ENCODE measurements around the gene CD34. TPM values are rescaled to one million over a fixed set of nuclear protein-coding genes. Genes with fewer than 3 reads are reported as not detected.
"Not testable (repeated sequence)": the region's sequence is repeated elsewhere in the genome, so short reads cannot be mapped to it uniquely, and the experiment has no call there.

Gene CD34
- total RNA-seq, 1 experiment from 2014 or later = not detected

DNA sequence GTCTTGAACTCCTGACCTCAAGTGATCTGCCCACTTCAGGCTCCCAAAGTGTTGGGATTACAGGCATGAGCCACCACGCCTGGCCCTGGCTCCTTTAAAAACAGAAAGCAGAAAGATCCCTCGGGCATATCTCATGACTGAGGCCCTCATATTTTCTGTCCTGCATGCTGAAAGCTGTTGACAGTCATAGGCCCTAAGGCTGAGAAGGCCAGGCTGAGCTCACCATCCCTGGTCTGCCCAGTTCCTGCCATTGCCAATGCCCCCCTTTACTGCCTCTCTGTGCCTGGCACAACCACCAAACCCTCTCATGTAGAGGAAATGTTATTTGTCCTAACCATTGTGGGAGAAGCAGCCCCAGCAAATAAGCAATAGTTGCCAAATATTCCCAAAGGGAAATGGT, 12.7 kb downstream of the CD34 start:
- DNase-seq (ENCODE audit: low spot score) = no peak

DNA sequence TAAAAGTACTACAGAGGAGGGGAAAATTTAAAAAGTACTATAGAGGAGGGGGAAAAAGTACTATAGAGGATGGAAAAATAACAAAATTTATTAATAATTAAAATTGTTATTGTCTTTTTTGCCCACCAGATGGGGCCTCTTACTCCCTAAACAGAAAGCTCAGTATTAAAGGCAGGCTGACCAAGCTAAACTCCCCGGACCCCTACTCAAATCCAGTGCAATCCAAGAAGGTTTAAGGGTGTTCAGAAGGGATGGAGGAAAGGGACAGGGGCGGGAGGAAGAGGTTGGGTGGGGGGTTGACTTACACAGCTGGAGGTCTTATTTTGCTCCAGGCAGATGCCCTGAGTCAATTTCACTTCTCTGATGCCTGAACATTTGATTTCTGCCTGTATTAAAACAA, 13.7 kb downstream of the CD34 start:
- no peak for DNase-seq (ENCODE audit: low spot score)

DNA sequence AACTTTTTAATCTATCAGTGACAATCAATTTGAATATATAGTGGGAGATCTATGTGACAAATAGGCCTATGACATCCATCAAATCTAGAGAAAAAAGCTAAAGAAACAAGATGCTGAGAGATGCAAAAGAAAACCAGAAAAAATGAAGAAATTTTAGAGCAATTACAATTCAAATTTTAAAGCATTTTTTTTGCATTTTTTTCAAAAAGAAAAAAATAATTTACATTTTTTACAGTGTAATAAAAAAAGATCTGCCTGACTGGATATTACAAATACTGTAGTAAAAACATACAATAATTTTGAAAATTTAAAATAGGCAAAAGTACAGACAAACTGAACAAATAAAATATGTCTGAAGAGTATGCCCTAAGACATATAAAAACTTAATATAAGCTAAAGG, 14.4 kb downstream of the CD34 start:
- no peak for DNase-seq (ENCODE audit: low spot score)

DNA sequence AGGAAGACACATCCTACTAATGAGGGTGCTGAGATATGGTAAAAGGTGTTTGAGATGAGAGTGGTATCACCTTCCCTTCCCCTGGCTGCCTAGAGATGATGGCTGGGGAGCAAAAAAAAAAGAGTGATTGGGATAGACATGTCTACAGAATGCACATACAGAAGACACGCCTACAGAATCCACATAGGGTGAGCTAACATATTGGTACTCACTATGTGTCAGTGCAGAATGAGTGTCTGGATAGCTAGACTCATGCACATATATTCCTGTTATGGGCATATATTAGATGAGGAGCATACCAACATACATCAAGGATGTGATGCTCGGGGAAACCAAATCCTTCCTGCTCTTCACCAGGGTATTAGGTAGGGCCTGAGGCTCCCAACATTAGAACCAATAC, 16.2 kb downstream of the CD34 start:
- no peak for DNase-seq (ENCODE audit: low spot score)

DNA sequence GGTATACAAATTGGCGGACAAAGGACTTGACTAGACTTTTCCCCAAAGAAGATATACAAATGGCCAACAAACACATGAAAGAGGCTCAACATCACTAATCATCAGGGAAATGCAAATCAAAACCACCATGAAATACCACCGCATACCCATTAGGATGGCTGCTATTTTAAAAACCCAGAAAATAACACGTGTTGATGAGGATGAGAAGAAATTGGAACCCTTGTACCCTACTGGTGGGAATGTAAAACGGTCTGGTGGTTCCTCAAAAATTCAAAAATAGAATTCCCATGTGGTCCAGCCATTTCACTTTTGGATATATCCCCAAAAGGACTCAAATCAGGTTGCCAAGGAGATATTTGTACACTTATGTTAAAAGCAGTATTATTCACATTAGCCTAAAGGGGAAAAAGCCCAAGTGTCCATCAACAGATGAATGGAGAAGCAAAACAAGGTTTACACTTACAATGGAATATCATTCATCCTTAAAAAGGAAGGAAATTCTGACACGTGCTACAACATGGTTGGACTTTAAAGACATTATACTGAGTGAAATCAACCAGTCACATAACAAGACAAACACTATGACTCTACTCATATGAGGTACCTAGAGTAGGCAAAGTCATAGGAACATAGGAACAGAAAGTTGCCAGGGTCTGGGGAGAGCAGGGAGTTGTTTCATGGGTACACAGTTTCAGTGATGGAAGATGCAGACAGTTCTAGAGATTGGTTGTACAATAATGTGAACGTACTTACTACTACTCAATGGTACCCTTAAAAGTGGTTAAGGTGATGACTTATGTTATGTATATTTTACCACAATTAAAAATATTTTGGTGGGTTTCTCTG, 17.0 kb downstream of the CD34 start:
- DNase-seq (ENCODE audit: low spot score) = no peak

DNA sequence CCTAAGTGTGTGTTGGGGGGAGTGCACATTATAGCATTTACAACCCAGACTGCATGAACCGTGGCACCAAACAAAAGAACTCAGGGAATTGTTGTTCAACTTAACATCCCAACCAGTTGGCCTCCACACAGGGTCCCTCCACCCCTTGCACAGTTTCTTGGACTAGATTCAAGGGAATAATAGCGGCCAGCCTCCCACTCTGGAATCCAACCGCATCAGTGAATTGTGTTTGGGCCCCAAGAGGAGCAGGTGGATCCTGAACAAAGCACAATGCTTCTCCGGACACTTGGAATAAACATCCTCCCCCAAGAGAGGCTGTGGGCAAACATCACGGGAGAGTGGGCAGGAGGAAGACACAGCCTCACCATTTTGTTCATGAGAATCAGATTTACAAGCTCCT, 18.2 kb downstream of the CD34 start:
- DNase-seq (ENCODE audit: low spot score) = no peak

DNA sequence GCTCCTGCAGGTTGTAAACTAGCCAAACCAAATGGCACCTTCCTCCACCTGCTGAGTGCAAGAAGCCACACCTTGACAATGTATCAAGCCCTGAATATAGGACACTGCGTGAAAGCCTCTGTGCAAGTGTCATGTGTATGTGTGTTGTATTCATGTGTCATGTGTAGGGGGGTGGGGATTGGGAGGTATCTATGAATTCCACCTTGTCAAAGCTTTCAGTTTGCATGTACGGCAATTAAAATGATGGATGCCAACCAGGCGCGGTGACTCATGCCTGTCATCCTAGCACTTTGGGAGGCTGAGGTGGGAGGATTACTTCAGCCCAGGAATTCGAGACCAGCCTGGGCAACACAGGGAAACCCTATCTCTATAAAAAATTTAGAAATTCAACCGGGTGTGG, 19.8 kb downstream of the CD34 start:
- DNase-seq (ENCODE audit: low spot score) = no peak

DNA sequence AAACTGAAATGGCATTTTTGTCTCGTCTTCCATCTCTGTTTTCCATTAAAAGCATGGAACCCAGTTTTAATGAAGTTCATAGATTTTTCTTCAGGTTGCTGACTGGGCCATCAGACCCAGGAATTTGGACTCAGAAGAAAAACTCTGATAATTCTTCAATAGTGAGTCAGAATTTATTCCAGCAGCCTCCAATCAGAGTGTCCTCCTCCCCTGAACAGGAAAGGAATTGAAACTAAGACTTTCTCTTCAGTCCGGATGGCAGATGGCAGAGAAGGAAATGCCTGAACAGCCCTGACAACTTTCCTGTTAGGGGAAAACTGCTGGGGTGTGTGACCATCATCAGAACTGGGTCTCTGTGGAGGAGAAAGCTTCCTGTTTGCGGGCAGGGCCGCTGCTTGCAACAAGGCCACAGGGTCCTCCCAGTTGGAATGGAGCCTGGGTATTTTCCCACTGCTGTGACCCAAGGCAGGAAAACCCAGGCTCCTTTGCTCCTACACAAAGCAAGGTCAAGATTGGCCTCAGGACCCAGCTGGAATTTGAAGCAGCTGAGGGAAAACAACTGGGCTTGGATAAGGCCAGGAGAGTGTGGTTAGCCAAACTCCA, 20.7 kb downstream of the CD34 start:
- DNase-seq (ENCODE audit: low spot score) = no peak

DNA sequence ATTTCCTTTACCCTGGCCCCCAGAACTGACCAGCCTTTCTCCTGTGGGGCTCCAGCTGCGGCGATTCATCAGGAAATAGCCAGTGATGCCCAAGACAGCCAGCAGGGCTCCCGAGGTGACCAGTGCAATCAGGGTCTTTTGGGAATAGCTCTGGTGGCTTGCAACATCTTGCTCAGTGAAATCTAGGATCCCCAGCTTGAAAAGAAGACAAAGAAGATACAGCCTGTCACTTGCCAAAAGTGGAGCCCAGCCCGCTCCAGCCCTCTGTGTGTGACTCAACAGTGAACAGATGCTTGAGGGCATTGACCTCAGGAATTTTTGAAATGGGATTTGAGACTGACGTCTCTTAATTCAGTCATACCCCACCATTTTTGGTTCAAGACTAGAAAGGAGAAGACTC, 22.3 kb downstream of the CD34 start:
- no peak for DNase-seq (ENCODE audit: low spot score)

DNA sequence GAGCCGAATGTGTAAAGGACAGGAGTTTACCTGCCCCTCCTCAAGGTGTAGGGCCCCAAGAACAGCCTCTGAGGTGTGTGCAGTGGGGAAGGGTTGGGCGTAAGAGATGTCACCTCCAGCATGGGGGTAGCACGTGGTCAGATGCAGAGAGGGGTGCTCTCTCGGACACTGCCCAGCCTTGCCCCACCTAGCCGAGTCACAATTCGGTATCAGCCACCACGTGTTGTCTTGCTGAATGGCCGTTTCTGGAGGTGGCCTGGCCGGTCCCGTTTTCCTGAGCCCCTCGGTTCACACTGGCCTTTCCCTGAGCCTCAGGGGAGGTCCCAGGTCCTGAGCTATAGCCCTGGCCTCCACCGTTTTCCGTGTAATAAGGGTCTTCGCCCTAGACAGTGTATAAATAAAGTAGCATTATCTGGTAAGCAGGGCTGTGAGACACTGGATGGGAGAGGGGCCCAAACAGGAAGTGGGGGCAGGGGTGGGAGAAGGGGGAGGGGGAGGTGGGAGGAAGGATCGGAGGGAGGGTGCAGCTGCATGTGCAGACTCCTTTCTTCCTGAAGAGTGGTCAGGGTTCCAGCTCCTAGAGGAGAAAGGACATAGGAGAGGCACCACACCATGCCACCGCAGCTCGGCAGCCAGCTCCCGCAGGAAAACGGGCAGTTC, 23.3 kb downstream of the CD34 start:
- no peak for DNase-seq (ENCODE audit: low spot score)

DNA sequence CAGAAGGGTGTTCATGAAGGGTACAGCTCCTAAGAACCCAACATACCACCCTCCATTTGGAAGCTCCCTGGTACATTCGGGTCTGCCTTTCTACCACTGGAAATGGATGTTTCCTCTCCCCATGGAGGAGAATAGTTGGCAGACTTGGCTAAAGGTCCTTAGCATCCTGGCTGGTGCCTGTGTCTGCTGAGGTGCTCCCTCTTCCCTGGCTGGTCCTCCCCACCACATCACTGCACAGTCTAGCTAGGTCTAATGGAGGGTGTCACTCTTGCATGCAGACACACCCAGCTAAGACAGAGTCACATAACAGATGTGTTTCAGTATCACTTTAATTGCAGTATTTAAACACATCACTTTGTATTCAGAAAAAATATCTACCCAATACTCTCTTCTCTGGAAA, 24.7 kb downstream of the CD34 start:
- no peak for DNase-seq (ENCODE audit: low spot score)

DNA sequence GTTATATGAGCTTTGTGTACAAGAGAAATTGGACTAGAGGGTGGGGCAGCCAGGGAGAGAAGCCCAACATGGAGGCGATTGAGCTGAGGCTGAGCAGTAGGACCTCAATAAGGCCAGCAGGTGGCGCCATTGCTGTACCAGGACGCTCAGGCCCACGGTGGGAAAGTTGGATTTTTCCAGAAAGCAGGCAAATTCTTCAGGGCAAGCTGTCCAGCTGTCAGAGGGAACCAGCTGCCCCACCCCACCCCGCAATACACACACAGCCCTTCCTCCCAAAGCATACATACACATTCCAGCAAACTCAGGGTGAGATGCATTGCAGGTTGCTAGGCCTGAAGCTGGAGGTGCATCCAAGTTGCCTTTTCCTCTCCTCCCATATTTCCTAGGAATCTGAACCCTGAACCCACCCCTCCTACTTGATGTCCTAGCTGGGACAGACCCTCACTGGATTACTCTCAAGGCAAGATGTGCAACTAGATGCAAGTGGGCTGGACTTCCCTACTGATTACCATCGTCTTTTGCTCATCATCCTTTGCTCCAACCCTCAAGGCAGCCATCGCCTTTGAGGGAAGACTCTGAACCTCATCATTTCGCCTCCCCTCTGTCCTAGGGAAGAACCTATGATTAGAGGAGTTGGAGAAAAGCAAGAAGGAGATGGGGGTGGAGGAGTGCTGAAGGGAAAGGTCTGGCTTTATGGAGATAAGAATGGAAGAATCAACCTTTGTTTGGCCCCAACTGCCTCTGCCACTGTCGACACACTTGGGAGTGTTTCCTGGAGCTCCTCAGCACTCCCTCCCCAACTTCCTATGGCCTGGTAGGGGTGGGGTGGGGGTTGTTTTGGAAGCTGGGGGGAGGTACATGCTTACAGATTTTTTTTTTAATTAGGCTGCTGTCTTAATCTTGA, 25.5 kb downstream of the CD34 start:
- DNase-seq (ENCODE audit: low spot score) = peak; percentile 86

DNA sequence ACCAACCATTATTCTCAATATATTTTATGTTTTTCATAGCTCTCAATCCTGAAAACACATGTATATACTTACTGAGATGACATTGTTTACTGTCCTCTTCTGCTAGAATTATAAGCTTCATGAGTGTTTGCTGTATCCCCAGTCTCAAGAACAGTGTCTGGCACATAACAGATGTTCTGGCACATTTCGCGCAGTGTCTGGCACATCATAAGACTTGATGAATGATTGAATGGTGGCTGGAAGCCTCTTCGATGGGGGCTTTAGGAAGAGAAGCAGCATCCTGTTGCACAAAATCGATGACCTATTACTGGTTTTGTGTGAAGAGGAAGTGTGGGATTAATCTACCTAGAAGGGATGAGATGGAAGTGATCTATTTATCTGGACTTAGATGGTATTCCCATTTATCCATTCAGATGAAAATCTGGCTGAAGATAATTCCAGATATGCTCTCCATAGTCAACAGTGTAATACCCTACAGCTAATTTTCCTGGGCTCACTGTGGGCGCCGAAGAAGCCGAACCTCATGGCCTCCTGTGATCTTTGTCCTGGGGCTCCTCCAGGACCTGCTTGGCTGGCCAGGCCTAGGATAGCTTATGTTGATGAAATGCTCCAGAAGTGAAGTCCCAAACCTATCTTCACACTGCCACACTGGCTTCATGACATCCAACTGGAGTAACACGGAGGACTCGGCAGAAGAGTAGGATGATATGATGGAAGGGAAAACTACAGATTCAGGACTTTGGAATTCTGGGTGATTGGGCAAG, 26.5 kb downstream of the CD34 start:
- DNase-seq (ENCODE audit: low spot score) = no peak

DNA sequence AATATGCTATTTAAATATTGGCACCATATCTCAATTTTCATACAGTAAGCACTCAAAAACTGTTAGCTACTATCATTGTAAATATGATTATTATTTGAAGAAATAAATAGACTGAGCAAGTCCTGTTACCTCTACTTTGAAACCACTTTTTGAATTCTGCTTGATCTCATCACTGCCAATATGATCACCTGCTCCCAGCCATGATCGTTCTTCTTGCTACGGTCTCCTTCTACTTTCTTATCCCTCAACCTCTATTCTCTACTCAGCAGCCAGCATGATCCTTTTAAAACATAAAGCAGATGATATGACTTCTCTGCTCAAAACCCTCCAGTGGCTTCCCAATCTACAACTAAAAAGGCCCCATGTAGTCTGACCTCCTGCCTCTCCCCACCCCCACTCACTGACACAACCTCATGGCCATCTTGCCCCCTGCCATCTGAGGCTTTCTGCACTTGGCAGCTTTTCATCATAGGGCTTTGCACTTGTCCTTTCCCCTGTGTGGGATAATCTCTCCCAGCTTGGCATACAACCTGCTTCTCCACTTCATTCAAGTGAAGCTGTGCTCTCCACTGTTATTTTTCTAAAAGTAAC, 27.2 kb downstream of the CD34 start:
- DNase-seq (ENCODE audit: low spot score) = no peak

DNA sequence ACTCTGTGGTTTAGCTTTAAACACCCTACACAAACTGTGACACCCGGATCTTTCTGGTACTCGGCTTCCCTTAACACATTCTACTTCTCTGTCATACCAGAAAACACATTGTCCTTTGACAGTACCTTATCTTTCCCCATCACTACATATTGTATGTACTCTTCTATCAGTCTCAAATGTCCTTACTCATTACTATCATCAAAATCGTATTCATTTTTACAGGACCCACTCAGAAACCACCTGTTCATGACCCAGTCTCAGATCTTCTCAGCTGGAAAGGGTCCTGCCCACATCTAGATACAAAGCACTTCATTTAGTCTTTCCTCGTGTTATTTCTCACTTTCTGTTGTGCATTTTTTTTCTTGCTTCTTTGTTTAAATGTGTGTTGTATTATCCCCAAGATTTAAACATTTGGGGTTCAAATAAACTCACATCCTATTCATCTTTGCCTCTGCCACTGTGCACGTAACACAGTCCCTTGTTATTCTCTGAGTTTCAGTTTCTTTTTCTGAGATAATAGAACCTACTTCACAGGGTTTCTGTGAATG, 27.7 kb downstream of the CD34 start:
- no peak for DNase-seq (ENCODE audit: low spot score)

DNA sequence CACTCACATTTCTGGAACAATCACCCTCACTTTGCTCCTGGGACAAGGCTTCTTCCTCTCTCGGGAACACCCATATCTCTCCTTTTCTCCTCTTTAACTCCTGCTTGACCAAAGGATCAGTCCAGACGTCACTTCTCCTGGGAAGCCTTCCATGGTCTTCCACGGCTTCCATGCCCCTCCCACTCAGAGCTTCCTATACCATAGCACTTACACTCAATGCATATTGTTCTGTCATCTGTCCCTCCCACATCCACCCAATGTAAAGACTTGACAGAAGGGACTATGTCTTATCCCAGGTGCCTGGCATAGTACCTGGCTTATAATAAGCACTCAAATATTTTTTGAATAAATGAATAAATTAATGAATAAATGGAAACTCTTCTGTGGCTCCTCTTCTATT, 28.2 kb downstream of the CD34 start:
- no peak for DNase-seq (ENCODE audit: low spot score)

DNA sequence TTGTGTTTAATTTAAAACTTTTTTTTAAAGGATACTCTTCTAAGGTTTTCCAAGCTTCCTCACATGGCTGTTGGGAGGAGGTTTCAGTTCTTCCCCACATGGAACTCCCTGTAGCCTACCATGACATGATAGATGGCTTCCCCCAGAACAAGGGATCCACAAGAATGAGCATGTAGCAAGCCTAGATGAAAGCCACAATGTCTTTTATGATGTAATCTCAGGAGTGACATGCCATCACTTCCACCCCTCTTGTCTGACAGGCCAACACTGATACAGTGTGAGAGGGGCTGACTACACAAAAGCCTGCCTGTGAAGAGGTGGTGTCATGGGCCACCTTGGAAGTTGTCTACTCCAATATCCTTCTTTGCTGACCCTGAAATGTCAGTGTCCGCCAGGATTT, 32.0 kb downstream of the CD34 start:
- DNase-seq (ENCODE audit: low spot score) = no peak

DNA sequence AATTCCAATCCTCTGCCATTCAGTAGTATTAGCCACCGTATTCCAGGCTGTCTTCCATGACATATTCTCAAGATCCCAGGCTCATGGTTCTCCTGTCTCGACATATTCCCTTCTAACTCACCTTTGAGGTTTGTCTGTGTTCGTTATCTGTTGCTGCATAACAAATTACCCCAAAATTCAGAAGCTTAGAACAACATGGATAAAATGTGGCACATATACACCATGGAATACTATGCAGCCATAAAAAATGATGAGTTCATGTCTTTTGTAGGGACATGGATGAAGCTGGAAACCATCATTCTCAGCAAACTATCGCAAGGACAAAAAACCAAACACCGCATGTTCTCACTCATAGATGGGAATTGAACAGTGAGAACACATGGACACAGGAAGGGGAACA, 33.0 kb downstream of the CD34 start:
- DNase-seq (ENCODE audit: low spot score) = not testable (repeated sequence)

DNA sequence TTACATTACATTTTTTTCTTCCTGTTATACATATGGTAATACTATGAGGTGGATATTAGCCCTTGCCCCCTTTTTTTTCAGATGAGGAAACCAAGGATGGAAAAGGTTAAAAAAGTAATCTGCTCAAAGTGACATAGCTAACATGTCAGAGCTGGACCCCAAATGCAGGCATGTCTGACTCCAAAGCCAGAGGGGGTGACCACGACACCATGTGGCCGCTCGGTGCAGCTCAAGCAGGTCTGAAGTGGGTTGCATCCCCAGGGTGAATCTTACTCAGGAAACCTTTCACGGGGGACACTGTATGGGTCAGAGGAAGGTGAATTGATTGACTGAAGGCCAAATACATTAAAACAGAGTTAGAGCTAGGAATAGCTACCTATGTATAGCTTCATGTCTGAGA, 34.8 kb downstream of the CD34 start:
- no peak for DNase-seq (ENCODE audit: low spot score)

DNA sequence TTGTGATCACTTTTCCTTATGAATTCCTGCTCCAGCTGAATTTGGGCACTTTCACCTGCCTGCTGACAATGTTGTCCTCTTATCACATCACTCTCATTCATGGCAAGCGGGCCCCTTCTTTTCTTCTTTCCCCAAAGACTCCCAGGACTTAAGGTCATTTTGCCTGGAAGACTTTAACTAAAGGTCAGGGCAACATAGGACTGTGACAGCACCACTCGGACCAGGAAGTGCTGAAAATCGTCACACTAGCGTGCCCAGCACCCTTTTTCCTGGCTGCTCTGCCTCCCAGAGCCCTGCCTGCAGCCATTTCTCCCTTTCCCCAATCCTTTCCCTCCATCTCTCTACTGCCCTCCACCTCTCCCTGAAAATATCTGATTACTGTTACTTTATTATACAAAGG, 35.4 kb downstream of the CD34 start:
- DNase-seq (ENCODE audit: low spot score) = no peak
